ENCODE measurements around the gene SPG21. TPM values are rescaled to one million over a fixed set of nuclear protein-coding genes. Genes with fewer than 3 reads are reported as not detected.

SPG21 gene
- total RNA-seq, 2 donors from 2014 or later, result 64.7 to 93.1 TPM

DNA sequence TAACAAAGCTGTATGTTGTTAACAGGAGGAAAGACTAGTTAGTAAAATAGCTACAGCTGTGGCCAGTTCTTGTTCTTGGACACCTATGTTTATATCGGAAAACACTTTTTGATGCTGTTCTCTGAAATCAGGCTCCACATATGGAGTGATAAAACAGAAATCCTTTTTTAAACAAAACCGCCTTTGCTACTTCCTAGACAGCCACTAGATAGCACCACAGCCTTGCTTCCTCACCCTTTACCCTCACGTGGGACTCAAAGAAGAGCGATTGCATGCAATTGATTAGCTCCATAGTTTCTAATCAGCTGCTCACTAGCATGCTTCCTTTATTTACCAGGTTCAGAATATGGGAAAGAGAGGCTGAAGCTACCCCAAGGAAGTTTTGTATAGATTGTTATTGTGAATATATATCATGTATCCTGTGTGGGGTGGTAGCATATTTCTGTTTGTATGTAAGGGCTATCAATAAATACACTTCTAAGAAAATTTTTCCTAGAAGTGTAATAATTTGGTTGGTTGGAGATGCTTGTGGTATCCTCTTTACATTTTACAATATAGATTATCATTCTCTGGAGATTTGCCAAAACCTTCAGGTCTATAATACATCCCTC lies 44.0 kb upstream of the SPG21 start:
- no peak overlapping the region for H3K4me3 ChIP-seq
- no peaks in the 10 kb centered on the region for H3K9me3 ChIP-seq
- DNase-seq (ENCODE audit: low spot score) (no peak), ATAC-seq (ENCODE audit: insufficient number of reproducible peaks, low FRiP score, low read depth) (no peak)
- TF ChIP-seq CTCF (IDR thresholded peaks at IDR 0.05), result peak; percentile 39
- H3K36me3 ChIP-seq, result no peaks in the 10 kb centered on the region
- no peaks in the 10 kb centered on the region for H3K27me3 ChIP-seq (replicated peaks; ENCODE audit: insufficient read depth)
- H3K4me1 ChIP-seq (ENCODE audit: control insufficient read depth in 1 of 2, low read depth in 2 of 2), result peaks cover 3 to 13% of the 10 kb centered on the region in 2 donors
- H3K27ac ChIP-seq, result no peak overlapping the region

DNA sequence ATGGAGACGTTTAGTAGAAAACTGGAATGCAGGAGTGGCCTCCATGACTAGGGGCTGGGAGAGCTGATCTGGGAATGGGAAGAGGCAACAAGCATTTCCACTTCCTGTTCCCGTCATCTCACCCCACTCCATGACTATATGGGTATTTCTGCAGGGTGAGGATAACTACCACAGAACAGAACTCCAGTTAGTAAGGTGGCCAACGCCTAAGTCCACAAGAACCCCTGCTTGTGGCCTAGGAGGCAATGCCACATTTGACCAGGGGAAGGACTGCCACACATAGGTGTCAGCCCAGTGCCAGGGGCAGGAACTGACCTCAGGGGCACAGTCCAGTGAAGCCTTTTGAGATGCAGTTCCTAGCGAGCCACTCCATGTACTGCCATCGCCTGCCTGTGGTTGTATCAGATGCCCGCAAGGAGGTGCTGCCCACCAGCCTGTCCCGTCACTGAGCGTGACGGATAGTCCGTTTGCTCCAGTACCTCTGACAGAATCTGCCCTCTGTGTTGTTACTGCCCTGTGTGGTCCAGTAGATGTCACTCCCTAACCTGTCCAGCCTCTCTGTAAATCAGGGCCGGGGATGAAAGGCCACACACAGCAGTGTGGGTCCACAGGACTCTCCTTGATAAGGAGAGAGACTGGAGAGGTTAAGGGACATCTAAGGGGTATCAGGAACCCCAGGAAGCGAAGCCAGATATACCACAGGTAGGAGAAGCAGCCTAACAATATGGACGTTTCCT lies 43.3 kb upstream of the SPG21 start:
- DNase-seq (ENCODE audit: low spot score), result no peak
- ATAC-seq (ENCODE audit: insufficient number of reproducible peaks, low FRiP score, low read depth), result peak; percentile 58
- H3K27ac ChIP-seq, result no peak overlapping the region

DNA sequence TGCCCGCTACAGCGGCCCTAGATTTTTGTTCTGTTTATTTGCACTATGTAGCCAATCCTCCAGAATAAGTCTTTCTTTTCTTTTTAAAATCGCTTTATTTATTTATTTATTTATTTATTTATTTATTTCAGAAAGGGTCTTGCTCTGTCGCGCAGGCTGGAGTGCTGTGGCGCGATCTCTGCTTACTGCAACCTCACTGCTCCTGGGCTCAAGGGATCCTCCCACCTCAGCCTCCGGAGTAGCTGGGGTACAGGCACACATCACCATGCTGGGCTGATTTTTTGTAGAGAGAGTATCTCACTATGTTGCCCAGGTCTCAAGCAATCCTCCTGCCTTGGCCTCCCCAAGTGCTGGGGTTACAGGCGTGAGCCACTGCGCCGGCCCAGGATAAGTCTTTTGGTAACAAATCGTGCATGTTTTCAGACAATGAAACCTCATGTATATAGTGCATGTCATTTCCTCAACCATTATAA lies 40.1 kb upstream of the SPG21 start:
- peak overlapping the region in 1 of 2 donors; percentile 60 for H3K27ac ChIP-seq
- H3K9me3 ChIP-seq, result no peaks in the 10 kb centered on the region
- peak overlapping the region; percentile 98 for H3K4me3 ChIP-seq
- ATAC-seq (ENCODE audit: insufficient number of reproducible peaks, low FRiP score, low read depth), result no peak
- DNase-seq (ENCODE audit: low spot score), result no peak
- no peaks in the 10 kb centered on the region for H3K27me3 ChIP-seq (replicated peaks; ENCODE audit: insufficient read depth)
- TF ChIP-seq CTCF (IDR thresholded peaks at IDR 0.05), result no peak
- no peaks in the 10 kb centered on the region for H3K36me3 ChIP-seq
- peaks cover 11 to 25% of the 10 kb centered on the region in 2 donors for H3K4me1 ChIP-seq (ENCODE audit: control insufficient read depth in 1 of 2, low read depth in 2 of 2)

More for the DNA sequence above, 43.3 kb upstream of the SPG21 start:
- TF ChIP-seq CTCF (IDR thresholded peaks at IDR 0.05), result peak; percentile 73
- Histone ChIP-seq H3K4me3 (no peak overlapping the region), H3K27me3 (replicated peaks; ENCODE audit: insufficient read depth) (no peaks in the 10 kb centered on the region), H3K9me3 (no peaks in the 10 kb centered on the region), H3K4me1 (ENCODE audit: control insufficient read depth in 1 of 2, low read depth in 2 of 2) (peaks cover 9 to 20% of the 10 kb centered on the region in 2 donors), H3K36me3 (no peaks in the 10 kb centered on the region)

DNA sequence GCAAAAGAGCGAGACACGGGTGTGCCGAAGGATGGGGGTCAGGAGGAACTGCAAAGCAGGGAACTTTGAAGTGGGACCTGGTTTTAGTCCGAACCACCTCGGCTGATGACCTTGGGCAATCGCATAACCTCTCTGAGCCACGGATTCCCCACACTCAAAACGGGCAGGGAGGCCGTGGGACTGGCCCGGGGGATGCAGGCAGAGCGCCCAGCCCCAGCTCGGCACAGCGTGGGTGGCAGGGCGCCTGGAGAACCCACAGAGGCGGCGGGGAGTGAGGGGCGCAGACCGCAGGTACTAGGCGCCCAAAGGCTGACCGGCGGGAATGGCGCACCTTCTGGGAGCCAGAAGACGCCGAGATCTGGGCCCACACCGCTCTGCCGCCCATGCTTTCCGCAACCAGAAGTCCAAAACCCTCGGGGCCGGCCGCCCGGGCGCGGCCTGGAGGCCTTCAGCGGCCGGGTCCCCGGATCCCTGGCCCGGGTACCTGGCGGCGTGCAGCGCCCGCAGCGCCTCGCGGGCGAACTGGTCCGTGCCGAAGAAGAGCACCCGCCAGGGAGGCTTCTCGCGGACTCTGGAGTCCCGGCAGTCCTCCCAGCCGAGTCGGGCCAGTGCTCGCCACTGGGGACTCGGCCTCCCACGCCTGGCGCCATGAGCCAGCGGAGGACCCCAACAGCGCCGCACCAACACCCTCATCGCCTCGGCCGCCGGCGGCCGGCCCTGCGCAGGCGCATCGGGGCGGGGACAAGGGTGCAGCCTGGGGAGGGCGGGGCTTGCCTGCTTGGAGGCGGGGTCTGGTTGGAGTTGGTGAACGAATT lies 39.4 kb upstream of the SPG21 start, which contains the start of gene MTFMT:
Gene MTFMT (minus strand): TSS at position 719 of the 815 bp plus-strand sequence. CDS start 26 bp downstream, at position 693.
- Histone ChIP-seq H3K27ac (peak within 1 kb of the TSS; percentile 60), H3K4me1 (ENCODE audit: control insufficient read depth in 1 of 2, low read depth in 2 of 2) (peaks cover 11 to 24% of the 10 kb centered on the region in 2 donors), H3K36me3 (no peaks in the 10 kb centered on the region), H3K9me3 (no peaks in the 10 kb centered on the region), H3K4me3 (peak within 1 kb of the TSS; percentile 98), H3K27me3 (replicated peaks; ENCODE audit: insufficient read depth) (no peaks in the 10 kb centered on the region)
- ATAC-seq (ENCODE audit: insufficient number of reproducible peaks, low FRiP score, low read depth) (peak; percentile 77), DNase-seq (ENCODE audit: low spot score) (peak; percentile 84)
- peak; percentile 9 for TF ChIP-seq CTCF (IDR thresholded peaks at IDR 0.05)

Measured in thoracic aorta (tissue), 2 donors.